Renal pelvis (tissue), 4 donors: Measurements from ENCODE around the gene GGPS1. TPM values are rescaled to one million over a fixed set of nuclear protein-coding genes. Genes with fewer than 3 reads are reported as not detected.
"Not testable (repeated sequence)": the region's sequence is repeated elsewhere in the genome, so short reads cannot be mapped to it uniquely, and the experiment has no call there.

Source experiments
- DNase-seq: peaks from one replicate; pipeline ENCODE4 v3.0.0-alpha.2; 2013
- polyA plus RNA-seq, 3 donors: library from polyadenylated mRNA; unstranded; fragments of 120-200 nt; gene quantifications; one replicate each; pipeline ENCODE4 v1.2.1, GENCODE V29; 2013; ENCODE audit not compliant: insufficient read length in 3 of 3

The GGPS1 gene
- polyA plus RNA-seq, 3 donors, result 50.7 to 53.8 (median 51.8) TPM

- no peak for DNase-seq
These were observed 29.6 kb upstream of the GGPS1 start for GRCh38 chr1:235298758-235299157.

- no peak for DNase-seq
These were observed 29.1 kb upstream of the GGPS1 start for GRCh38 chr1:235299169-235299858.

- DNase-seq, result no peak
These were observed 26.2 kb upstream of the GGPS1 start for GRCh38 chr1:235302143-235302542.

DNA sequence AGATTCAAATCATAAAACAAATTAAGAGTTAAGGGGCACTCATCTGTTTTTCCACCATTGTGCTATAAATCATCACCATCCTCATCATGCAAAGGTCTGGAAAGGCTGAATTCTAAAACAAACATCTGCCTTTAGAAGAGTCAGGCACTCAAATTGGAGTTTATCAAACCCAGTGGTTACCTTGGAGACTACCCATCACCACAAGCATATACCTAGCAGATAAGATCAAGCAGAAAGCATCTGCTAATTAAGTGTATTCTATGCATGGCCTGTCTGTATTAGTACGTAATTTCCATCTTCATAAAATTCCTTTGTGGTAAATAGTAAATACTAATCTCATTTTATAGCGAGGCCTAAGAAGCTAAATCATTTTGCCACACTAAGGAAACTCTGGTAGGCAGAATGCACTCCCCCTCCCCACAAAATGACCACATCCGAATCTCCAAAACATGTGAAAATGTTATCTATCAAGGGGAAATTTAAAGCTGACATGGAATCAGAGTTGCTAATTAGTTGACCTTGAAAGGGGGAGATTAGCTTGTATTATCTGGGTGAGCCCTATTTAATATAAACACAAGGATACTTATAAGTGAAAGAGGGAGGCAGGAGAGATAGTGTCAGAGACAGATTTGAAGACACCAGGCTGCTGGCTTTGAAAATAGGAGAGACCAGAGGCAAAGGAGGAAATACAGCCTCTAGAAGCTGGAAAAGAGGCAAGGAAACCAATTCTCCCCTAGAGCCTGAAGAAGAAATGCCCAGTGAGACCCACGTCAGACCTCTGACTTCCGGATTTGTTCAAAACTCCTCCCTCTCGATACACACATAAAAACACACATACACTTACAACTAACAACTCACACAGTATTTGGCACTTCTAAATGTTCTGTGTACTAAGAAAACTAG, 23.6 kb upstream of the GGPS1 start:
- no peak for DNase-seq

GRCh38 chr1:235307158-235308124, 20.9 kb upstream of the GGPS1 start:
- DNase-seq, result no peak

- not testable (repeated sequence) for DNase-seq
These were observed 19.2 kb upstream of the GGPS1 start for GRCh38 chr1:235309206-235309605.

DNA sequence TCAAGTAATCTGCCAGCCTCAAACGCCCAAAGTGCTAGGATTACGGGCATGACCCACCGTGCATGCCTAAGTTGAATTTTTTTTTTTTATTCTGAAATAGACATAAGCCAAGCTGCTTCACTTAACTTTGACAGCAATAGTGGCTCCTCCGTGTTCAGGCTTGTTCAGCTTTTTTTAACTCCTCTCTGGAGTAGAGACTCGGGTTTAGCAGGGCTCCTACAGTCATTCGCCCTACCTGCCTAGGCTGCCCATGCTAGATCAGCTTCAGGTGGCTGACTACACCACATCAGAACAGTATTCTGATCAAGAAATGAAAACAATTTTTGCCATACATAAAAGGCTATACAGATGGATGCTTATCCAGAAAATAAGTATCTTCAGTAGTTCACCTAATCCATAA, 15.1 kb upstream of the GGPS1 start:
- DNase-seq, result no peak

- DNase-seq, result no peak
These were observed 14.3 kb upstream of the GGPS1 start for GRCh38 chr1:235313931-235314678.

DNA sequence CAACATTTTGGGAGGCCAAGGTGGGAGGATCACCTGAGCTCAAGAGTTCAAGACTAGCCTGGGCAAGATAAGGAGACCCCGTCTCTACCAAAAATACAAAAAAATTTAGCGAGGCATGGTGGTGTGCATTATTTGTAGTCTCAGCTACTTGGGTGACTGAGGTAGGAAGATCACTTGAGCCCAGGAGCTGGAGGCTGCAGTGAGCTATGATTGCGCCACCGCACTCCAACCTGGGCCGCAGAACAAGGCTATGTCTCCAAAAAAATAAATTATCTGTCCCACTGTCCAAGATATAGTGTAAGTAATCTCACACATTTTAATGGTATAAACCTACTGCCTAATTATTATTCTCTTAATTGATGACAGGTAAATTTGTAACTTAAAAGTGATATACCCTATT, 13.2 kb upstream of the GGPS1 start:
- DNase-seq, result no peak

DNA sequence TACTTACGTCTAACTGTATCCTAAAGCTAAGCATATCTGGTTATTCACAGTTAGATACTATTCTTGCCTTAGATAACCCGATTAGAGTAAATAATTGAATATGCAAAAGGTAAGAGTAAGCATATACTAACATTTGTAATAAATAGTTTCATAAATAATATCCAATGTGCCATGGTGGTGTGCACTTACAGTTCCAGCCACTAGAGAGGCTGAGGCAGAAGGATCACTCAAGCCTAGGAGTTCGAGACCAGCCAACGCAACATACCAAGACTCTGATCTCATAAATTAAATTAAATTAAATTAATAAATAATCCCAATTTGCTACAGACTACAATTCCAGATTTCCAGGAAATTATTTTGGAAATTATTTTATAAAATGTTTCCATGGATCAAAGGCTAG, 12.6 kb upstream of the GGPS1 start:
- DNase-seq, result no peak

DNA sequence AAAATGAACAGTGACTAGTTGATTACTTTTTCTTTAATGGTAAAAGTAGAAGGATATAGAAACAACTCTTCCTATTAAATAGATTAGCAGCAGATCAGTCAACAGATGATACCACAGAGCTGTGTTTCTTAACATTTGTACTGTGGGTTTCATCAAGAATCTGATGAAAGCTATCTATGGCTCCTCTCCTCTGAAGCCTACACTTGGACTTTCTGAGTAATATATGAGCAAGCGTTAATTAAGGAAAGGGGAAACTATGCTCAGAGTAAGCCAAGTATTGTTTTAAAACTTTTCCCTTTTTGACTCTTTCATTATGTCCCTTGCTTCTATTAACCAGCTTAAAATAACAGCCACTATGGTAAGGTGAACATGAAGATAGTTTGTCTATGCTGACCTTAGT, 11.2 kb upstream of the GGPS1 start:
- no peak for DNase-seq

DNA sequence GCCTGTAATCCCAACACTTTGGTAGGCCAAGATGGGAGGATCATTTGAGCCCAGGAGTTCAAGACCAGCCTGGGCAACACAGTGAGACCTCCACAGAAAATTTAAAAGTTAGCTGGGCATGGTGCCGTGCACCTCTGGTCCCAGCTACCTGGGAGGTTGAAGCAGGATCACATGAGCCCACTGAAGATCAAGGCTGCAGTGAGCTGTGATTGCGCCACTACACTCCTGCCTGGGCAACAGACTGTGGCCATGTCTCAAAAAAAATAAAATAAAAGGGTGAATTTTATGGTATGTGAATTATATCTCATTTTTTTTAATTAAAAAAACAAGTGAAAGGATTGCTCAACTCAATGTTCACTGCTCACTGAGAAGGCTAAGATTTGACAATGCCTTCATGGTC, 9.1 kb upstream of the GGPS1 start:
- no peak for DNase-seq

GRCh38 chr1:235320521-235321179, 7.7 kb upstream of the GGPS1 start:
- no peak for DNase-seq

DNA sequence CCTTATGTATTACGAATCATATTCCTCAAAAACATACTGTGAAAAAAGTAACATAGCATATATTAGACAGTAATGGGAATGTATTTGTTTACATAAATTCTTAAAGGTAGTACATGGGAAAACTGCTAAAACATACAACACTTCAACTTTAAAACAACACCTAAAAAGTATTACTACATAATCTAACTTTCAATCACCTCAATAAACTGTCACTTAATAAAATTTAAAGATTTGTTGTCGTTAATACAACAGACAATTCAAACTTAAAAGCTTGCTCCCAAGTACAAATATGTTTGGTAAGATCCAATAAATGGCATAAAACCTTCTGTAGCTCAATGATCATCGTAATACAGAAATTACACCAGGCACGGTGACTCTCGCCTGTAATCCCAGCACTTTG, 4.1 kb upstream of the GGPS1 start:
- DNase-seq, result no peak

DNA sequence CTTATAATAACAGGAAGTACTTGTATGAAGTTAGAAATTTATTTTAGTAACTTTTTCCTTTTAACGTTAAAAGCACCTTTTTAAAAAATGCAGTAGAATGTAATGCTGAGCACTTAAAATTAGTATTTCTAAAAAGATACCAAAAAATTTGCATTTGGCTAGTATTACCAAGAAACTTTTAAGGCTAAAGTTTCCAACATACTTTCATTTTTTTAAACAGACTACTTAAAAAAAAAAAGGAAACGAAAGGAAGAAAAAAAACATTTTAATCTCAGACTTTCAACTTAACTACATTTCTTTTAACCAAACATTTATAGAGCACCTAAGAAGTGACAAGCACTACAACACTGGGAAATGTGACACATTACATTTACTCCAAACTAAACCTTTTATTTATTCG, 3.2 kb upstream of the GGPS1 start:
- no peak for DNase-seq

DNA sequence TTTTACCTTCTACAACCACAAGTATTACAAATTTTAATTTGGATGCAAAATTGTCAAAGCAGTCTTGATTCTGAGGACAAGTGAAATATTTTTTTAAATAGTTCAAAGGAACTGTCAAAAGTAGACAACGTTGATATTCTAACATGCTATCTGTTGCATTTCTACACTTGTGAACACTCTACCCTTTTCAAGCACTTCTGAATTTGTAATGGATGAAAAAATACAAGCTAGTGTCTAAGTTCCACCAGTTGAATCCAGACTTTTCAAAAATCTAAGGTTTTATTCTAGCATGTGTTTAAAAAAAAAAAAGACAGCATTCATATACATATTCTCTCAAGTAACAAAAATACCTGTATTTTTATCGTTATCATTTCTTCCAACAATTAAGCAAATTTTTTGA, 2.5 kb upstream of the GGPS1 start:
- DNase-seq, result no peak

- DNase-seq, result peak; percentile 44
These were observed 1.4 kb upstream of the GGPS1 start for GRCh38 chr1:235326719-235327558.

- no peak for DNase-seq
These were observed 655 bp upstream of the GGPS1 start, which contains the start of gene ARID4B for GRCh38 chr1:235327559-235328270. ARID4B (minus strand) TSS chr1:235328179; CDS start chr1:235326919, 1,260 bp downstream.
